Activated B cell treated with CpG ODN at 0.5 μM for 24 hours (primary cell): Measurements from ENCODE around the gene CKM. TPM values are rescaled to one million over a fixed set of nuclear protein-coding genes. Genes with fewer than 3 reads are reported as not detected.
"Not testable (repeated sequence)": the region's sequence is repeated elsewhere in the genome, so short reads cannot be mapped to it uniquely, and the experiment has no call there.

Experiments
- ATAC-seq: fragments of 200-7000 bp; cut with Tn5 transposase; one replicate; pipeline ENCODE4 v1.10.0; 2021; ENCODE audit warnings: low read depth, mild to moderate bottlenecking, moderate library complexity
- CTCF ChIA-PET: fragments of 350-600 bp; sonication (Branson Sonifier 250); formaldehyde crosslinking; loops from one replicate; lab custom pipeline; 2021; ENCODE audit warnings: antibody characterized with exemption; lab: Charles Lee
- POLR2A ChIA-PET: fragments of 350-600 bp; sonication (Branson Sonifier 250); formaldehyde crosslinking; loops from one replicate; lab custom pipeline; 2021; ENCODE audit warnings: antibody characterized with exemption; lab: Charles Lee
- DNase-seq: peaks from one replicate; pipeline ENCODE4 v3.0.0; 2022
- H3K27ac Mint-ChIP-seq: one replicate; pipeline ENCODE4 v1.8.0; 2020; ENCODE audit warnings: mixed read lengths
- H3K27me3 Mint-ChIP-seq: one replicate; pipeline ENCODE4 v1.8.0; 2021; ENCODE audit warnings: mixed read lengths
- H3K36me3 Mint-ChIP-seq: one replicate; pipeline ENCODE4 v1.8.0; 2021; ENCODE audit warnings: low read depth, mixed read lengths
- H3K4me1 Mint-ChIP-seq: one replicate; pipeline ENCODE4 v1.8.0; 2021; ENCODE audit warnings: mixed read lengths
- H3K4me3 Mint-ChIP-seq: one replicate; pipeline ENCODE4 v1.8.0; 2020; ENCODE audit warnings: mild to moderate bottlenecking, mixed read lengths
- H3K9me3 Mint-ChIP-seq: one replicate; pipeline ENCODE4 v1.8.0; 2020; ENCODE audit warnings: mixed read lengths
- intact Hi-C: fragments of 100-400 bp; cut with micrococcal nuclease; formaldehyde crosslinking; loops from one replicate; pipeline ENCODE4 v1.15.1; 2024
- total RNA-seq: library from RNA; stranded (reverse); gene quantifications from 2 replicates; pipeline ENCODE4 v1.2.3, GENCODE V29; 2022
- TF ChIP-seq, protein P1 (sequence below): fragments of 200-600 bp; IDR thresholded peaks from one replicate; pipeline ENCODE4 v1.8.0; 2022; ENCODE audit warnings: antibody characterized with exemption, mild to moderate bottlenecking

The CKM gene
- total RNA-seq, 1 donor from 2014 or later = not detected

DNA sequence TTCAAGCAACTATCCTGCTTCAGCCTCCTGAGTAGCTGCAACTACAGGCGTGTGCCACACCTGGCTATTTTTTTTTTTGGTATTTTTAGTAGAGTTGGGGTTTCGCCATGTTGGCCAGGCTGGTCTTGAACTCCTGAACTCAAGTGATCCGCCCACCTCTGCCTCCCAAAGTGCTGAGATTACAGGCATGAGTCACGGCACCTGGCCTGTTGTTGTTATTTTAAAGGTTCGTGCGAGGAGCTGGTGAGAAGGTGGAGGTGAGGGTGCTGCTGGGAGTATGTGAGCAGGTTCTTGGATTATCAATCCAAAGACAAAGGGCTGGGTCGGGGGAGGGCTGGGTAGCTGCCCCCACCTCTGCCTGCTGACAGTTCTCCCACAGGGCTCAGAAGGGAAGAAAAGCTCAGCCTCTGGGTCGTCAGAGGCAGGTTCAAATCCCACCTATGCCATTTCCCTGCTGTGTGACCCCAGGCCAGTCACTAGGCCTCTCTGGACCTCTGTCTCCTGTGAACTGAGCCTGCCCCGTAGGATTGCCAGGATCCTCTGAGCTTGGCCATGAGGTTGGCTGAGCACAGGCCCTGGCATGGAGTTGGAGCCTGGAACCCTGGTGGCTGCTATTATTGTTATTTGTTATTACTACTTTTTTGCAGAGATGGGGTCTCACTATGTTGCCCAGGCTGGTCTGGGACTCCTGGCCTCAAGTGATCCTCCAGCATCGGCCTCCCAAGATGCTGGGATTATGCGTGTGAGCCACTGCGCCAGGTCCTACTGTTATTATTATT is 1.5 kb downstream of the CKM start:
- ChIA-PET CTCF (no interaction called here), POLR2A (no interaction called here)
- intact Hi-C loops = no loop called here
- H3K9me3 Mint-ChIP-seq = no peaks in the 10 kb centered on the region
- no peaks in the 10 kb centered on the region for H3K4me1 Mint-ChIP-seq
- DNase-seq = no peak
- H3K27me3 Mint-ChIP-seq = peaks cover 32% of the 10 kb centered on the region
- no peak for ATAC-seq
- no peak overlapping the region for H3K27ac Mint-ChIP-seq
- H3K36me3 Mint-ChIP-seq = no peaks in the 10 kb centered on the region
- no peak overlapping the region for H3K4me3 Mint-ChIP-seq
- TF ChIP-seq, protein P1, sequence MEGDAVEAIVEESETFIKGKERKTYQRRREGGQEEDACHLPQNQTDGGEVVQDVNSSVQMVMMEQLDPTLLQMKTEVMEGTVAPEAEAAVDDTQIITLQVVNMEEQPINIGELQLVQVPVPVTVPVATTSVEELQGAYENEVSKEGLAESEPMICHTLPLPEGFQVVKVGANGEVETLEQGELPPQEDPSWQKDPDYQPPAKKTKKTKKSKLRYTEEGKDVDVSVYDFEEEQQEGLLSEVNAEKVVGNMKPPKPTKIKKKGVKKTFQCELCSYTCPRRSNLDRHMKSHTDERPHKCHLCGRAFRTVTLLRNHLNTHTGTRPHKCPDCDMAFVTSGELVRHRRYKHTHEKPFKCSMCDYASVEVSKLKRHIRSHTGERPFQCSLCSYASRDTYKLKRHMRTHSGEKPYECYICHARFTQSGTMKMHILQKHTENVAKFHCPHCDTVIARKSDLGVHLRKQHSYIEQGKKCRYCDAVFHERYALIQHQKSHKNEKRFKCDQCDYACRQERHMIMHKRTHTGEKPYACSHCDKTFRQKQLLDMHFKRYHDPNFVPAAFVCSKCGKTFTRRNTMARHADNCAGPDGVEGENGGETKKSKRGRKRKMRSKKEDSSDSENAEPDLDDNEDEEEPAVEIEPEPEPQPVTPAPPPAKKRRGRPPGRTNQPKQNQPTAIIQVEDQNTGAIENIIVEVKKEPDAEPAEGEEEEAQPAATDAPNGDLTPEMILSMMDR = no peak

DNA sequence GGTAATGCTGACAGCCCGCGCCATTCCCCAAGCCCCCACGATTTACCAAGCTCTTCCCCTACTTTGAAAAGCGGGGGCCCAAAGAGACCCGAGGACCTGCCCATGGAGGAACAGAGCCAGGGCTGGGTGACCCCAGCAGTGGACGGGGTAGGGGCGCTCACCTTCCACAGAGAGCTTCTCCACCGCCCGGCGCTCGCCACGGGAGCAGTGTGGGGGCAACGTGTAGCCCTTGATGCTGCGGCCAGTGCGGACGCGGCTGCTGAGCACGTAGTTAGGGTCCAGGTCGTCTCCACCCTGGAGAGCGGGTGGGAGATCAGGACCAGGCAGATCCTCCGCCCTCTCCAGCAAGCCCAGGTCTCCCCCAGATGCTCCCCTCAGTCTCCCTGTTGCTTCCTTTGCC is 7.4 kb downstream of the CKM start:
- no peaks in the 10 kb centered on the region for H3K9me3 Mint-ChIP-seq
- intact Hi-C loops = no loop called here
- DNase-seq = no peak
- ATAC-seq = no peak
- TF ChIP-seq, protein P1 = no peak
- H3K27ac Mint-ChIP-seq = no peak overlapping the region
- peaks cover 27% of the 10 kb centered on the region for H3K27me3 Mint-ChIP-seq
- H3K4me1 Mint-ChIP-seq = no peaks in the 10 kb centered on the region
- no peak overlapping the region for H3K4me3 Mint-ChIP-seq
- H3K36me3 Mint-ChIP-seq = no peaks in the 10 kb centered on the region
- CTCF ChIA-PET = no interaction called here
- POLR2A ChIA-PET = no interaction called here

GRCh38 chr19:45314708-45315245 is 7.9 kb downstream of the CKM start:
- H3K36me3 Mint-ChIP-seq = no peaks in the 10 kb centered on the region
- no peaks in the 10 kb centered on the region for H3K9me3 Mint-ChIP-seq
- ChIA-PET CTCF (no interaction called here), POLR2A (no interaction called here)
- TF ChIP-seq, protein P1 = no peak
- DNase-seq = no peak
- H3K4me3 Mint-ChIP-seq = no peak overlapping the region
- no peak for ATAC-seq
- H3K4me1 Mint-ChIP-seq = no peaks in the 10 kb centered on the region
- peaks cover 27% of the 10 kb centered on the region for H3K27me3 Mint-ChIP-seq
- no peak overlapping the region for H3K27ac Mint-ChIP-seq
- intact Hi-C loops = no loop called here

- POLR2A ChIA-PET = interaction anchor here (0.6 kb wide), 1 partner anchor 388 kb away, joined by 3 read pairs; no protein-coding TSS in a partner anchor
- H3K4me3 Mint-ChIP-seq, ATAC-seq, H3K4me1 Mint-ChIP-seq, CTCF ChIA-PET, H3K36me3 Mint-ChIP-seq, H3K9me3 Mint-ChIP-seq, intact Hi-C loops, DNase-seq, H3K27ac Mint-ChIP-seq: not testable (repeated sequence)
- H3K27me3 Mint-ChIP-seq = peaks cover 18% of the 10 kb centered on the region
These were observed 10.4 kb downstream of the CKM start for GRCh38 chr19:45312285-45312684.

- ChIA-PET POLR2A (no interaction called here), CTCF (no interaction called here)
- H3K36me3 Mint-ChIP-seq = no peaks in the 10 kb centered on the region
- no peaks in the 10 kb centered on the region for H3K9me3 Mint-ChIP-seq
- H3K4me3 Mint-ChIP-seq = no peak overlapping the region
- ATAC-seq (no peak), DNase-seq (no peak)
- intact Hi-C loops = no loop called here
- H3K27ac Mint-ChIP-seq = no peak overlapping the region
- peaks cover 18% of the 10 kb centered on the region for H3K27me3 Mint-ChIP-seq
- TF ChIP-seq, protein P1 = no peak
- H3K4me1 Mint-ChIP-seq = no peaks in the 10 kb centered on the region
These were observed 11.1 kb downstream of the CKM start for GRCh38 chr19:45311621-45312020.

DNA sequence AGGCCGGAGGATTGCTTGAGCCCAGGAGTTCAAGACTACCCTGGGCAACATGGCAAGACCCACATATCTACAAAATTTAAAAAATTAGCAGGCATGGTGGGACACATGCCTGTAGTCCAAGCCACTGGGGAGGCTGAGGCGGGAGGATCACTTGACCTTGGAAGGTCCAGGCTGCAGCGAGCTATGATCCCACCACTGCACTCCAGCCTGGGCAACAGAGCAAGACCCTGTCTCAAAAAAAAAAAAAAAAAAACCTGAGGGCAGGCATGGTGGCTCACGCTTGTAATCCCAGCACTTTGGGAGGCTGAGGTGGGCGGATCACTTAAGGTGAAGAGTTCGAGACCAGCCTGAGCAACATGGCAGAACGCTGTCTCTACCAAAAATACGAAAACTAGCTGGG is 13.4 kb downstream of the CKM start:
- DNase-seq, H3K27ac Mint-ChIP-seq, CTCF ChIA-PET, H3K27me3 Mint-ChIP-seq, H3K9me3 Mint-ChIP-seq, H3K36me3 Mint-ChIP-seq, intact Hi-C loops, H3K4me1 Mint-ChIP-seq, ATAC-seq, POLR2A ChIA-PET, H3K4me3 Mint-ChIP-seq: not testable (repeated sequence)
